Skeletal muscle tissue (tissue), 4 donors: ENCODE measurements around the gene GNAI2. TPM values are rescaled to one million over a fixed set of nuclear protein-coding genes. Genes with fewer than 3 reads are reported as not detected.

Source experiments
- H3K27ac ChIP-seq: one replicate; pipeline ENCODE4 v1.7.0; 2013; ENCODE audit warnings: mild to moderate bottlenecking, low read depth, low read length, inconsistent platforms
- H3K27me3 ChIP-seq, 3 donors: one replicate each; pipeline ENCODE4 v1.7.0; 2013; ENCODE audit warnings: low read length in 3 of 3; ENCODE audit not compliant: control insufficient read depth in 3 of 3, insufficient read depth in 3 of 3
- H3K36me3 ChIP-seq, 3 donors: one replicate each; pipeline ENCODE4 v1.7.0; 2013; ENCODE audit warnings: low read length in 3 of 3; ENCODE audit not compliant: control insufficient read depth in 3 of 3, insufficient read depth in 3 of 3
- H3K4me1 ChIP-seq, 3 donors: one replicate each; pipeline ENCODE4 v1.7.0; 2013; ENCODE audit warnings: low read length in 3 of 3, mild to moderate bottlenecking in 3 of 3; ENCODE audit not compliant: control insufficient read depth in 3 of 3, insufficient read depth in 3 of 3
- H3K4me3 ChIP-seq, 3 donors: one replicate each; pipeline ENCODE4 v1.7.0; 2013; ENCODE audit warnings: low read length in 3 of 3
- H3K9ac ChIP-seq, 3 donors: one replicate each; pipeline ENCODE4 v1.7.0; 2013; ENCODE audit warnings: low read length in 3 of 3, mild to moderate bottlenecking in 3 of 3, moderate library complexity in 2 of 3, low read depth in 1 of 3
- H3K9me3 ChIP-seq, 3 donors: one replicate each; pipeline ENCODE4 v1.7.0; 2013; ENCODE audit warnings: low read length in 3 of 3; ENCODE audit not compliant: control insufficient read depth in 3 of 3
- total RNA-seq: library from RNA; depleted of rRNA; stranded (reverse); fragments of >200 nt; gene quantifications from one replicate; pipeline ENCODE4 v1.2.3, GENCODE V29; 2014
- donor health status: Osteomylitis.

The GNAI2 gene
- total RNA-seq, 1 donor from 2014 or later: 78.8 TPM

- peak overlapping the region in 2 of 3 donors; percentile 33 to 69 for H3K9ac ChIP-seq
- H3K27ac ChIP-seq: no peak overlapping the region
- peaks cover 2 to 14% (median 5%) of the 10 kb centered on the region in 3 donors for H3K36me3 ChIP-seq
- no peaks in the 10 kb centered on the region for H3K27me3 ChIP-seq
- no peak overlapping the region for H3K4me3 ChIP-seq
- H3K9me3 ChIP-seq: no peaks in the 10 kb centered on the region
- peaks cover 11 to 71% (median 51%) of the 10 kb centered on the region in 3 donors for H3K4me1 ChIP-seq
Observed at GRCh38 chr3:50212502-50212901, 23.5 kb upstream of the GNAI2 start.

- Histone ChIP-seq H3K4me3 (no peak overlapping the region), H3K9me3 (no peaks in the 10 kb centered on the region), H3K9ac (peak overlapping the region in 1 of 3 donors; percentile 69), H3K36me3 (peaks cover 5 to 19% (median 10%) of the 10 kb centered on the region in 3 donors), H3K4me1 (peaks cover 7 to 66% (median 46%) of the 10 kb centered on the region in 3 donors), H3K27me3 (no peaks in the 10 kb centered on the region), H3K27ac (no peak overlapping the region)
Observed at GRCh38 chr3:50212971-50213370, 23.0 kb upstream of the GNAI2 start.

GRCh38 chr3:50213373-50213772, 22.6 kb upstream of the GNAI2 start:
- peaks cover 6 to 67% (median 45%) of the 10 kb centered on the region in 3 donors for H3K4me1 ChIP-seq
- H3K27ac ChIP-seq: no peak overlapping the region
- peak overlapping the region in 1 of 3 donors; percentile 69 for H3K9ac ChIP-seq
- no peaks in the 10 kb centered on the region for H3K27me3 ChIP-seq
- H3K36me3 ChIP-seq: peaks cover 8 to 23% (median 12%) of the 10 kb centered on the region in 3 donors
- H3K9me3 ChIP-seq: no peaks in the 10 kb centered on the region
- H3K4me3 ChIP-seq: no peak overlapping the region

- Histone ChIP-seq H3K36me3 (peaks cover 10 to 29% (median 16%) of the 10 kb centered on the region in 3 donors), H3K27me3 (no peaks in the 10 kb centered on the region), H3K4me3 (no peak overlapping the region), H3K4me1 (peaks cover 12 to 66% (median 37%) of the 10 kb centered on the region in 3 donors), H3K9ac (peak overlapping the region in 1 of 3 donors; percentile 69), H3K27ac (no peak overlapping the region), H3K9me3 (no peaks in the 10 kb centered on the region)
Observed at GRCh38 chr3:50214824-50215223, 21.2 kb upstream of the GNAI2 start.

- peaks cover 13 to 66% (median 37%) of the 10 kb centered on the region in 3 donors for H3K4me1 ChIP-seq
- no peak overlapping the region for H3K9ac ChIP-seq
- no peaks in the 10 kb centered on the region for H3K27me3 ChIP-seq
- H3K27ac ChIP-seq: no peak overlapping the region
- no peaks in the 10 kb centered on the region for H3K9me3 ChIP-seq
- peaks cover 10 to 32% (median 16%) of the 10 kb centered on the region in 3 donors for H3K36me3 ChIP-seq
- H3K4me3 ChIP-seq: no peak overlapping the region
Observed at GRCh38 chr3:50215529-50215928, 20.5 kb upstream of the GNAI2 start.

GRCh38 chr3:50217681-50218080, 18.3 kb upstream of the GNAI2 start:
- Histone ChIP-seq H3K4me3 (no peak overlapping the region), H3K9ac (peak overlapping the region in 1 of 3 donors; percentile 16), H3K4me1 (peaks cover 20 to 59% (median 30%) of the 10 kb centered on the region in 3 donors), H3K27me3 (no peaks in the 10 kb centered on the region), H3K27ac (no peak overlapping the region), H3K36me3 (peaks cover 10 to 32% (median 16%) of the 10 kb centered on the region in 3 donors), H3K9me3 (no peaks in the 10 kb centered on the region)

GRCh38 chr3:50218448-50218847, 17.6 kb upstream of the GNAI2 start:
- Histone ChIP-seq H3K27ac (no peak overlapping the region), H3K4me3 (no peak overlapping the region), H3K9me3 (no peaks in the 10 kb centered on the region), H3K36me3 (peaks cover 10 to 32% (median 16%) of the 10 kb centered on the region in 3 donors), H3K9ac (peak overlapping the region in 1 of 3 donors; percentile 8), H3K4me1 (peaks cover 20 to 51% (median 23%) of the 10 kb centered on the region in 3 donors), H3K27me3 (no peaks in the 10 kb centered on the region)

- Histone ChIP-seq H3K9me3 (no peaks in the 10 kb centered on the region), H3K27ac (no peak overlapping the region), H3K36me3 (peaks cover 10 to 32% (median 13%) of the 10 kb centered on the region in 3 donors), H3K4me3 (no peak overlapping the region), H3K4me1 (peaks cover 15 to 43% (median 20%) of the 10 kb centered on the region in 3 donors), H3K9ac (no peak overlapping the region), H3K27me3 (no peaks in the 10 kb centered on the region)
Observed at GRCh38 chr3:50219285-50219684, 16.7 kb upstream of the GNAI2 start.

GRCh38 chr3:50220109-50220508, 15.9 kb upstream of the GNAI2 start:
- Histone ChIP-seq H3K9me3 (no peaks in the 10 kb centered on the region), H3K27me3 (no peaks in the 10 kb centered on the region), H3K4me3 (no peak overlapping the region), H3K36me3 (peaks cover 10 to 27% (median 11%) of the 10 kb centered on the region in 3 donors), H3K9ac (peak overlapping the region in 1 of 3 donors; percentile 40), H3K27ac (no peak overlapping the region), H3K4me1 (peaks cover 7 to 34% (median 20%) of the 10 kb centered on the region in 3 donors)

GRCh38 chr3:50221051-50221410, 15.0 kb upstream of the GNAI2 start:
- Histone ChIP-seq H3K9ac (peak overlapping the region in 1 of 3 donors; percentile 72), H3K4me3 (no peak overlapping the region), H3K27ac (no peak overlapping the region), H3K36me3 (peaks cover 10 to 25% (median 11%) of the 10 kb centered on the region in 3 donors), H3K27me3 (no peaks in the 10 kb centered on the region), H3K9me3 (no peaks in the 10 kb centered on the region), H3K4me1 (peaks cover 12 to 34% (median 23%) of the 10 kb centered on the region in 3 donors)
